HG03442 (cell line): Measurements from ENCODE around the gene LRP10.
"Not testable (repeated sequence)": the region's sequence is repeated elsewhere in the genome, so short reads cannot be mapped to it uniquely, and the experiment has no call there.

Source experiments
- ATAC-seq: cut with Tn5 transposase; IDR thresholded peaks from one replicate; pipeline ENCODE4 v1.9.1; 2021; ENCODE audit warnings: mild to moderate bottlenecking, moderate library complexity; ENCODE audit not compliant: unreplicated experiment

Gene LRP10

DNA sequence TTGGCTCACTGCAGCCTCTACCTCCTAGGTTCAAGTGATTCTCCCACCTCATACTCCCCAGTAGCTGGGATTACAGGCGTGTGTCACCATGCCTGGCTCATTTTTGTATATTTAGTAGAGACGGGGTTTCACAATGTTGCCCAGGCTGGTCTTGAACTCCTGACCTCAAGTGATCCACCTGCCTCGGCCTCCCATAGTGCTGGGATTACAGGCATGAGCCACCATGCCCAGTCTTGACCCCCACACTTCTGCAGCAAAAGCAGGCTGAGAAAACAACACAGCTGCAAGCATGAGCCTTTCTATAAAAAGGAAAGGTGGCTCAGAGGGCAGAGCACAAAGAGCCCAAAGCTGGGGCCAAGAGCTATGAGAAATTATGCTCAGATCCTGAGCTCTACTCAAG lies 11.2 kb upstream of the LRP10 start:
- ATAC-seq = not testable (repeated sequence)

DNA sequence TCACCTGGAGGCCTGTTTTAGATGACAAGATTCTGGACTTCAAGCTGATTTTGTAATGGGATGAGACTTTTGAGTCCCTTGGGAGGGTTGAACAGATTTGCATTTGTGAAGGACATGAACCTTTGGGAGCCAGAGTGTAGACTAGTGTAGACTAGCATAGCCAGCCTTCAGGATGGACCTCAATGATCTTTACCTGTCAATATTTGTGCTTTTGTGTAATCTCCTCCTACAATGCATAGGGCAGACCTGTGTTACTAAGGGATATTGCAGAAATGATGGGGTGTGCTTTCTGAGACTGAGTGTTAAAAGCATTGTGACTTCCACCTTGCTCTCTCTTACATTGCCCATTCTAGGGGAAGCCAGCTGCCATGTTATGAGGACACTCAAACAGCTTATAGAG lies 9.9 kb upstream of the LRP10 start:
- no peak for ATAC-seq

DNA sequence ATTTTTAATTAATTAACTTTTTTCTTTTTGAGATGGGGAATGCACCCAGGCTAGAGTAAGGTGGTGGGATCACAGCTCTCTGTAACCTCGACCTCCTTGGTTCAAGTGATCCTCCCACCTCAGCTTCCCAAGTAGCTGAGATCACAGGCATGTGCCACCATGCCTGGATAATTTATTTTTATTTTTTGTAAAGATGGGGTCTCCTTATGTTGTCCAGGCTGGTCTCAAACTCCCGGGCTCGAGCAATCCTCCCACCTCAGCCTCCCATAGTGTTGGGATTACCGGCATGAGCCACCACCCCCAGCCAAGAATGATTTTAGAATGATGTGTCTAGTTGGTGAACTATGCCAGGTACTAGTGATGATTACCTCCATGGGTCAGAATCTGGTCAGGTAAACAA lies 6.6 kb upstream of the LRP10 start:
- ATAC-seq = no peak

DNA sequence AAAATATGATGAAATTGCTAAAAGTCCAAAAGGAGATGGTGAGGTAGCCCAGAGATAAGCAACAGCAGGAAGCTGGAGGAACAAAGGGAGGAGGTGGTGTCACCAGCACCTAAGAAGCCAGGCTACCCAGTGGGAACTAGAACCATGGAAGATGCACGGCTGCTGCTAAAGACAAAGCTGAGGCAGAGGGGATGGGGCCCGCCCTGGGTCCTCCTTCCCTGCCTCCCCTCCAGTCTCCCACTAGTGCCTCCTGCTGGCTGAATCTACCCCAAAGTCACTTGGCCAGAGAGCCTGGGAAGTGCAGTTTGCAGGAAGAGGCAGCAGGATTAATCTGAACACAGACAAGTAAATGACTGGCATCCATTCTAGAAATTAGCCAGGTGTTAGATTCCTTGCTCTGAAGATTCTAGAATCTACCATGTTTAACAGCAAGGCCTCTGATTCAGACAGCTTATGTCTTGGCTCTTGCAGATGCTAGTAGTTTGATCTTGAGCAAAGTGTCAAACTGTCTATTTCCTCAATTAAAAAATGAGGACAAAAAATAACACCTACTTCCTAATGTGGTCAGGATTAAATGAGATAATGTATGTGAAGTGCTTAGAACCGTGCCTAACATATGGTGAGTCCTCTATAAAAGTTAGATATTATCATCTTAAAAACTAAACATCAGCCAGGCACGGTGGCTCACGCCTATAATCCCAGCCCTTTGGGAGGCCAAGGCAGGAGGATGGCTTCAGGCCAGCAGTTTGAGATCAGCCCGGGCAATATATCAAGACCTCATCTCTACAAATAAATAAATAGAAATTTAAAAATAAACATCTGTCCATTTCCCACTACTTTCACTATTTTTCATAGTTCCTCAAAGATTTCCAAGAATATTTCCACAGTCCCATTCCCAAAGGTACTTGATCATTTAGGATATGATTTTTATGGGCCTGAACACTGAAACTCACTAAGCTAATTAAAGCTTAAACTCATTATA lies 5.8 kb upstream of the LRP10 start:
- ATAC-seq = no peak

DNA sequence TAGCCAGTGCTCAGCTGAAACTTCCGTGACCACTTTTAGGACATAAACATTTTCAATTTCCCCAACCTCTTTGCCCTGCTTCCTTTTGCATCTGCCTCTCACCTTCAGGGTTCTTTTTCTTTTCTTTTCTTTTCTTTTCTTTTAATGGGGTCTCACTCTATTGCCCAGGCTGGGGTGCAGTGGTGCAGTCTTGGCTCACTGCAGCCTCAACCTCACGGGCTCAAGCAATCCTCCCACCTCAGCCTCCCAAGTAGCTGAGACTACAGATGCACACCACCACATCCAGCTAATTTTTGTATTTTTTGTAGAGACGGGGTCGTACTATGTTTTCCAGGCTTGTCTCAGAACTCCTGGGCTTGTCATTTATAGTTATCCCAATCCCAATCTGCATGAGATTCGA lies 4.7 kb upstream of the LRP10 start:
- ATAC-seq = no peak

DNA sequence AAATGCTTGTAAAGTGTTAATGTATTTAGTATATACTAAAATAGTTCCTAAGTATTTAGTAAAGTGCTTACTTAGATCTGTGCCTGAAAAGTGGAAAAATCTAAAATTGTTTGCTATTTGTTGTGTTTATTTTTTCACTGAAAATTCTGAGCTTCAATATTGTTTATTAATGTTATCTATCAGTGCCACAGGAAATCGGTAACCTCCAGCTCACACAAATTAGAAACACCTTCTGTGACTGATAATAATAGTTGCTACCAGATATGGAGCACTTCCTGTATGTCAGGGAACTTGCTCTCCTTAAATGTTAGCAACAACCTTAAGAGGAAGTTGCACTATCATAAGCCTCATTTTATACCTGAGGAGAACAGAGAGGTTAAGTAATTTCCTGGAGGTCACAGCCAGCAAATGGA lies 723 bp upstream of the LRP10 start:
- peak; percentile 39 for ATAC-seq

DNA sequence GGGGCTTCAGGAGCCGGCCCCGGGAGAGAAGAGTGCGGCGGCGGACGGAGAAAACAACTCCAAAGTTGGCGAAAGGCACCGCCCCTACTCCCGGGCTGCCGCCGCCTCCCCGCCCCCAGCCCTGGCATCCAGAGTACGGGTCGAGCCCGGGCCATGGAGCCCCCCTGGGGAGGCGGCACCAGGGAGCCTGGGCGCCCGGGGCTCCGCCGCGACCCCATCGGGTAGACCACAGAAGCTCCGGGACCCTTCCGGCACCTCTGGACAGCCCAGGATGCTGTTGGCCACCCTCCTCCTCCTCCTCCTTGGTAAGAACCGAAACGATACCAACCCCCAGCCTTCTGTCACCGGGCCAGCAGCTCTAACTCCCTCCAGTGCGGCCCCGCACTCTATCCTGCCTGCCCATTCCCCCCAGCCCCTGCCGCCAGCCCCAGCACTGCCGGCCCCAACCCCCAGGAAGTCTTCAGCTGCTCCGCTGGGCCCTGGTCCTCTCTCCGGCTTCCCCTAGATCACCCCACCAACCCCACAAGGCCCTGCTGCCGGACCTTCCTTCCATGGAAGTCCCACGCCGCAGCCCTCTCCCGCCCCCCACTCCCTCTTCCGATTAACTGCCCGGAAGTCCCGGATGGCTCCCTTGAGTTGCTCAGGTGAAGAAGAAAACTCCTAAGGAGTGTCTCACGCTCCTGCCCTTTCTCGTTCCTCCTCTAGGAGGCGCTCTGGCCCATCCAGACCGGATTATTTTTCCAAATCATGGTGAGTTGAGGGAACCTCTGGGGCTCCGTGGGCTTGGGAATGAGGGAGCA lies 693 bp downstream of the LRP10 start:
- peak; percentile 19 for ATAC-seq

DNA sequence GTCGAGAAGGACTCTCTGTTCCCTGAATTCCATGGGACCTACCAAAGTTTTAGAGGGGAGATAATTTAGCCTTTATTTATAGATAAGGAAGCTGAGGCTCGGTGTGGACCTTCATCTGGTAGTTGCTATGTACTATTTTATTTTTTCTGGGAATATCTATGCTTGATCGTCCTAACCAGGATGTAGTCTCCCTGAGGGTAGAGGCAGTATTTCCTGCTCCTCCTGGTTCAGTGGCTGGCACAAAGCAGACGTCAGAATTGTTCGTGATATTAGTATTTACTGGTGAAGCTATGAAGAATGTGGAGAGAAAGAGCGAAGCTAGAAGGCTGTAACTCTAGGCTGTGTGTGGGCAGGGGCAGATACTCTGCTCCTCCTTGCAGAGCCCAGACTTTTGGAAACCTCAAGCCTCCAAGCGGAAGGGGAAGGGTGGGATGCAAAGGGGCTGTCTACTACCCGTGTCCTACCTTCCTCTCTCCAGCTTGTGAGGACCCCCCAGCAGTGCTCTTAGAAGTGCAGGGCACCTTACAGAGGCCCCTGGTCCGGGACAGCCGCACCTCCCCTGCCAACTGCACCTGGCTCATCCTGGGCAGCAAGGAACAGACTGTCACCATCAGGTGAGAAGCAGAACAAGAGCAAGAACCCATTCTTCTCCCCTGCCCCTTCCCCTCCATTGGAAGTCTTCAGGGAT lies 1.4 kb downstream of the LRP10 start:
- ATAC-seq = no peak

DNA sequence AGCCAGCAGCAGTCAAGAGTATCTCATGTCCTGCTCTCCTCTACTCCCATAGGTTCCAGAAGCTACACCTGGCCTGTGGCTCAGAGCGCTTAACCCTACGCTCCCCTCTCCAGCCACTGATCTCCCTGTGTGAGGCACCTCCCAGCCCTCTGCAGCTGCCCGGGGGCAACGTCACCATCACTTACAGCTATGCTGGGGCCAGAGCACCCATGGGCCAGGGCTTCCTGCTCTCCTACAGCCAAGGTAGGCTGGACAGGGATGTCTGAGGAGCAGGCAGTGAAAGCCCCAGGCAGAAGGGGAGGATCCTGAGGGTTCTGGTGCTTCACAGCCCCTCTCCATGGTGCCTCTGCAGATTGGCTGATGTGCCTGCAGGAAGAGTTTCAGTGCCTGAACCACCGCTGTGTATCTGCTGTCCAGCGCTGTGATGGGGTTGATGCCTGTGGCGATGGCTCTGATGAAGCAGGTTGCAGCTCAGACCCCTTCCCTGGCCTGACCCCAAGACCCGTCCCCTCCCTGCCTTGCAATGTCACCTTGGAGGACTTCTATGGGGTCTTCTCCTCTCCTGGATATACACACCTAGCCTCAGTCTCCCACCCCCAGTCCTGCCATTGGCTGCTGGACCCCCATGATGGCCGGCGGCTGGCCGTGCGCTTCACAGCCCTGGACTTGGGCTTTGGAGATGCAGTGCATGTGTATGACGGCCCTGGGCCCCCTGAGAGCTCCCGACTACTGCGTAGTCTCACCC lies 3.6 kb downstream of the LRP10 start:
- ATAC-seq = no peak

DNA sequence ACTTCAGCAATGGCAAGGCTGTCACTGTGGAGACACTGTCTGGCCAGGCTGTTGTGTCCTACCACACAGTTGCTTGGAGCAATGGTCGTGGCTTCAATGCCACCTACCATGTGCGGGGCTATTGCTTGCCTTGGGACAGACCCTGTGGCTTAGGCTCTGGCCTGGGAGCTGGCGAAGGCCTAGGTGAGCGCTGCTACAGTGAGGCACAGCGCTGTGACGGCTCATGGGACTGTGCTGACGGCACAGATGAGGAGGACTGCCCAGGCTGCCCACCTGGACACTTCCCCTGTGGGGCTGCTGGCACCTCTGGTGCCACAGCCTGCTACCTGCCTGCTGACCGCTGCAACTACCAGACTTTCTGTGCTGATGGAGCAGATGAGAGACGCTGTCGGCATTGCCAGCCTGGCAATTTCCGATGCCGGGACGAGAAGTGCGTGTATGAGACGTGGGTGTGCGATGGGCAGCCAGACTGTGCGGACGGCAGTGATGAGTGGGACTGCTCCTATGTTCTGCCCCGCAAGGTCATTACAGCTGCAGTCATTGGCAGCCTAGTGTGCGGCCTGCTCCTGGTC lies 4.3 kb downstream of the LRP10 start:
- ATAC-seq = no peak

DNA sequence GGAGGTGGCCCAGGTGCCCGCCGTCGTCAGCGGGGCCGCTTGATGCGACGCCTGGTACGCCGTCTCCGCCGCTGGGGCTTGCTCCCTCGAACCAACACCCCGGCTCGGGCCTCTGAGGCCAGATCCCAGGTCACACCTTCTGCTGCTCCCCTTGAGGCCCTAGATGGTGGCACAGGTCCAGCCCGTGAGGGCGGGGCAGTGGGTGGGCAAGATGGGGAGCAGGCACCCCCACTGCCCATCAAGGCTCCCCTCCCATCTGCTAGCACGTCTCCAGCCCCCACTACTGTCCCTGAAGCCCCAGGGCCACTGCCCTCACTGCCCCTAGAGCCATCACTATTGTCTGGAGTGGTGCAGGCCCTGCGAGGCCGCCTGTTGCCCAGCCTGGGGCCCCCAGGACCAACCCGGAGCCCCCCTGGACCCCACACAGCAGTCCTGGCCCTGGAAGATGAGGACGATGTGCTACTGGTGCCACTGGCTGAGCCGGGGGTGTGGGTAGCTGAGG lies 5.5 kb downstream of the LRP10 start:
- ATAC-seq = no peak

DNA sequence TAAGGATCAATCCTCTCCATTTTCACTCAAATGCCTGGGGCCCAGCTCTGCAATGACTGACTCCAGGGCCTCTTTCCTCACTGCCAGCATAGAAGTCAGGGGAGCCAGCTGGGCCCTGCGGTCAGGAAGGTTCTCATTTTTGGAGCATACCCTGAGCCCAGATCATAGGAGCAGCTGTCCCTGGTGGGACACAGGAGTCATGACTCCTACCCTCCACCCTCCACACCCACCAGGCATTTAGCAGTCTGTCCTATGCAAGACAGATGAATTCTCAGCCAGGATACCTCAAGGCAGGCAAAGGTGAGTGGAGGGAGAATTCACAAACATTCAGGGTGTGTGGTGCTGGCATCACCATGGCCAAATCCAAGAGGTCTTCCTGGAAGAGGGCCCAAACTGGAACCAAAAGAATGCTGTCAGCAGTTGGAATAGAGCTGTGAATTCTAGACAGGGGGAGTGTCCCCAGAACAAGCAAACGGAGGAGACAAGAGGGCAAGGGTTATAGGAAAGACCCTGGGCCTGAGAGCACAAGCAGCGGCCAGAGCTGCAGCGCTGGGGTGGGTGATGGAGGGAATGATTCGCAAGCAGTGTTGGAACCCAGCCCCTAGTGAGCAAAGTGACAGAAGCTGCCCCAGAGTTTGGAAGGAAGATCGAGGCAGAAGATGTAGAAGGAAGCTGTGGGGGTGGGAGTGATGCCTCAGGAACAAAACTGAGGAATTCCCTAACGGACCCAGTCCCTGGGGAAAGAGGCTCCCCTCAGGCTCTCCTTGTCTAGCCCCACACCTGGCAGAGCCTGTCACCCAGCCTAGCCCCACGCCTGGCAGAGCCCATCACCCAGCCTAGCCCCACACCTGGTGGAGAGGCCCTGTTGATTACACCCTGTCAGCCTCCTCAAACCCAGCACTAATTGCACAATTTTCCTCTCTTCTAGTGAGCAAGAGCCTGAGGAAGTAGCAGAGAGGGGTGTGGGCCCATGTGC lies 7.0 kb downstream of the LRP10 start:
- no peak for ATAC-seq

DNA sequence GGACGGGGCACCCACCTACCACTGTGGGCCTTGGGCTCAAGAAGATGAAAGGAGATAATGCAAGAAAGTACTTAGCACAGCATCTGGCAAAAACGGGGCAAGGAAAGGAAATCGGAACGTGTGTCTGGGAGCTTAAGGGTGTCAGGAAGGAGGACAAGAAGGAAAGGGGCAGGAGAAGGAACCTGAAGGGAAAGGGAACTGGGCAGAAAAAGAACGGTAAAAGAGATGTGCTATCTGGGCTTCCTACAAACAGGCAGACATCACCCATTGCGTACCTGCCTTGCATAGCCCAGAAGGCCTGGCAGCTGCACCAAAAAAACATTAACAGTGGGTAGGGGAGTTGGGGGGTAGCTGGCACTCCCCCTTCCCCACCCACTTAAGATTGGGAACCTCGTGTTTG lies 10.5 kb downstream of the LRP10 start:
- ATAC-seq = no peak

DNA sequence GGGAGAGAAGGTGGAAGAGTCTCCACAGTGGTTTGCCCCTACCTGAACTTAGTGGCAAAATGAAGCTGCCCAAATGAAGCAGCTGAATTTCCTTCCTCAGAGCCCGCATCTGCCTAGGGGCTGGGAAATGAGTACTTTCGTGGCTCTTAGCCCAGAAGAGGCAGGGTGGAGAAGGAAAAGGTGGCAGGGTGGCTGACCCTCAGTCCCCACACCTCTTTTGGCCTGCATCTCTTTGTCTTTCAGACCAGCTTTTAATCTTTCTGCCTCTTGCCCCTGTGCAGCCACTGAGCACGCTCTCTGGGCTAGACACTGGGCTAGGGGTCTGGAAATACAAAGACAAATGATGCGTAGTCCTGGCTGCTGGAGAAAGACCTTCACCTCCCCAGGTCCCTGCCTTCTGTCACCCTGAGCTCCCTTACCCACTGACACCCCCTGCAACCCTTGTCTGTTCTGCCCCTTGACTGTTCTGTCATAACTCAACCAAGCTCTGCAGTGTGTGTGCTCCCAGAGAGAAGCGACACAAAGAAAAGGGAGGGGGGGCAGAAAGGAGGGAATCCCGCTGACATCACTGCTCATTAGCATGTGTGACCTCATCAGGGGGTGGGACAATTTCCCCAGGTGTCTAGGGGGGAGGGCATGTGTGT lies 11.1 kb downstream of the LRP10 start:
- no peak for ATAC-seq

DNA sequence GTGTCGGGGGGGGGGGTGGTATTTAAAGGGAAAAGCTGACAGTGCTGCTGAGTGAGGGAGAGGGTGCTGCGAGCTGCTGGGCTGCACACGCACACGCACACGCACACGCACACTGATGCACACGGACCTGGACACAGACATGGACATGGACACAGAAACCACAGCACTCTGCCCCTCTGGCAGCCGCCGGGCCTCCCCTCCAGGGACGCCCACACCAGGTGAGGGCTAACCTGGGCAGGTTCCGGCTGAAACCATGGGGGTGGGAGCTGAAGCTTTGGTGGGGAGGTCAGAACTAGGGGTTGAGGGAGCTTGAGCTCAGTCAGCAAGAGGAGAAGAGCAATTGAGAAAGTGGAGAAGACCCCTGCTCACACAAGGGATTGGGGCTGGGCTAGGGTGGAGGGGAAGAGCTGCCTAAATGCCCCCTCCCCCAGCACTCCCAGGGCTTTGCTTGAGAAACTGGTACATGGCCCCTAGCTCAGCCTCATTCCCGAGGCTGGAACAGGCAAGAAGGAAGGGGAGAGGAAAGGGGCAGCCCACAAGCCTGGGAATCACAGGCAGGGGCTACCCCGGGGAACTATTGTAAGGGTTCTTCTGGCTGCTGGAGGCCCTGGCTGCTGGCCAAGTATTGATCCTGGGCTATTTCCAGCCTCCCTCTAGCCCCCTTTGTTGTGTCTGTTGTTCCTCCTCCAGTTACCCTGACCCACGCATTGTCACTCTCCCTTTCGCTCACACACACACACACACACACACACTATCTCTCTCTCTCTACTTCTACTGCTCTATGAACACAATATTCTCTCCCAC lies 11.8 kb downstream of the LRP10 start, which contains the start of gene REM2:
Gene REM2, plus strand, starts transcription at position 50 of the 804 bp plus-strand sequence. Its CDS starts 66 bp downstream, at position 116.
- no peak for ATAC-seq

DNA sequence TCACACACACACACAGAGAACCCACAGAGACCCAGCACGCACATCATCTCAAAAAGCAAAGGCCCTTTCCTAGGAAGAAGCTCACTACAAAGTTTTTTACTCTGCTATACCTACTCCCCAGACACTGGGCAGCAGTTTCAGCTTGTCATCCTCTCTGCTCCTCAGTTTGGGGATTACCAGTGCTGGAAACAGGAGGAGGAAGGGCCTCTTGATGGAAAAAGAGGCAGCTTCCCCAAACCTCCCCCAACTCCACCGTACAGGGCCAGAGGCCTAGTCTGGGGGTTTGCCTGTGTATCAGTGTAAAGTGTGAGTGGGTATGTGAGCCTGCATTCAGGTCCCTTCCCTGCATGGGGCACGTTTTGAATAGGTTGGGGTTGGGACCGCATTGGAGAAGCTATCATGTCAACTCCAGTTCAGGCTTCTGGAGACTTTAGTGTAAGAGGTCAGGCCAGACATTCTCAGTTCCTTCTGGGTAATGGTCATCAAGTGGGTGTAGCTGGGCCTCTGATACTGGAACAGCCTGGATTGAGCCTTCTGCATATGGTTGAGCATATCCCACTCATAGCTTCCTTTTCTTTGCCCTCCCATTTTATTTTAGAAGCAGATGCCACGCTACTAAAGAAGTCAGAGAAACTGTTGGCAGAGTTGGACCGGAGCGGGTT lies 12.7 kb downstream of the LRP10 start:
- ATAC-seq = no peak
